Right lobe of liver (tissue), 6 donors: ENCODE data around the gene ZBTB42. TPM values are rescaled to one million over a fixed set of nuclear protein-coding genes. Genes with fewer than 3 reads are reported as not detected.

Experiments used
- ATAC-seq, 4 donors: fragments of 200-7000 bp; cut with Tn5 transposase; one replicate each; pipeline ENCODE4 v1.9.1; 2020; ENCODE audit warnings: mild to moderate bottlenecking in 4 of 4, moderate library complexity in 4 of 4
- DNase-seq, 3 donors: peaks; one replicate each; pipeline ENCODE4 v3.0.0-alpha.2; 2020
- H3K27ac ChIP-seq, 3 donors: fragments of 200-600 bp; one replicate each; pipeline ENCODE4 v1.8.0; 2022
- H3K27me3 ChIP-seq, 2 donors: fragments of 200-600 bp; one replicate each; pipeline ENCODE4 v1.8.0; 2022
- H3K36me3 ChIP-seq, 4 donors: fragments of 200-600 bp; sonication (generic) in 1 of 4; one replicate each; pipeline versions ENCODE4 v1.5.1 to v1.8.0; 2017 to 2022; ENCODE audit warnings: control low read depth in 1 of 4
- H3K4me1 ChIP-seq, 4 donors: fragments of 200-600 bp; sonication (generic) in 1 of 4; one replicate each; pipeline versions ENCODE4 v1.5.1 to v1.8.0; 2017 to 2022; ENCODE audit warnings: control low read depth in 1 of 4
- H3K4me3 ChIP-seq, 3 donors: fragments of 200-600 bp; one replicate each; pipeline ENCODE4 v1.8.0; 2022
- H3K9me3 ChIP-seq, 4 donors: fragments of 200-600 bp; sonication (generic) in 1 of 4; one replicate each; pipeline versions ENCODE4 v1.5.1 to v1.8.0; 2017 to 2022; ENCODE audit warnings: control low read depth in 1 of 4
- CTCF ChIP-seq, 4 donors: fragments of 200-600 bp in 3 of 4; fragments of 450-650 bp in 1 of 4; IDR thresholded peaks; one replicate each; pipeline versions ENCODE4 v1.5.1 to v1.8.0; 2016 to 2022; ENCODE audit warnings: antibody characterized with exemption in 4 of 4, mild to moderate bottlenecking in 2 of 4
- POLR2A ChIP-seq: fragments of 450-650 bp; IDR thresholded peaks from one replicate; pipeline ENCODE4 v1.6.1; 2017; ENCODE audit warnings: antibody characterized with exemption, mild to moderate bottlenecking
- WGBS: methylation state at CpG from one replicate; pipeline ENCODE4 v1.1.6; 2018; ENCODE audit warnings: low coverage, low lambda C conversion rate; ENCODE audit not compliant: insufficient coverage; ENCODE audit errors: missing lambda C conversion rate; 5-methylcytosine and 5-hydroxymethylcytosine counted together
- intact Hi-C, 2 donors: fragments of 100-400 bp; cut with DNase I; formaldehyde crosslinking; loops; one replicate each; pipeline versions ENCODE4 v1.11.2 to v1.14.1; 2022
- total RNA-seq, 6 experiments: library from RNA; depleted of rRNA in 2 of 6; stranded (reverse); fragments of >200 nt in 2 of 6; fragmentation: NEBNext Ultra II Directional in 3 of 6; extraction: Animal tissue kit (Norgen Biotek cat#: 25700) in 3 of 6; gene quantifications; one replicate each; pipeline versions ENCODE4 v1.1.0 to v1.2.4, GENCODE V29; 2016 to 2023
- donor health status: DM: no; HTN: yes; CAD: no.
- donor health status: DM: no; HTN: no; CAD: no.
- donor health status: DM: no; HTN: no; CAD: no.
- donor health status: DM: no; HTN: yes; CAD: no.
- donor health status: DM: no; HTN: yes; CAD: no.

ZBTB42 gene
- total RNA-seq, 6 experiments from 2014 or later = 2.2 to 13.7 (median 3.6) TPM

GRCh38 chr14:104786091-104786586 lies 14.8 kb upstream of the ZBTB42 start:
- Histone ChIP-seq H3K4me3 (no peak overlapping the region), H3K9me3 (no peaks in the 10 kb centered on the region), H3K27ac (no peak overlapping the region), H3K4me1 (peaks cover 0 to 47% (median 22%) of the 10 kb centered on the region in 4 donors), H3K36me3 (peaks cover 0 to 3% (median 0%) of the 10 kb centered on the region in 4 donors), H3K27me3 (no peaks in the 10 kb centered on the region)
- 35% methylated on average over 4 of the region's 14 CpGs for WGBS
- intact Hi-C loops = no loop called here
- TF ChIP-seq CTCF (IDR thresholded peaks at IDR 0.05) (peak in 1 of 4 donors; percentile 8), POLR2A (no peak)
- ATAC-seq (peak in 3 of 4 donors; percentile 5 to 42 (median 10)), DNase-seq (no peak)

GRCh38 chr14:104786726-104787675 lies 13.9 kb upstream of the ZBTB42 start:
- peaks cover 0 to 55% (median 26%) of the 10 kb centered on the region in 4 donors for H3K4me1 ChIP-seq
- H3K27ac ChIP-seq = no peak overlapping the region
- peaks cover 0 to 3% (median 0%) of the 10 kb centered on the region in 4 donors for H3K36me3 ChIP-seq
- H3K9me3 ChIP-seq = no peaks in the 10 kb centered on the region
- intact Hi-C loops = no loop called here
- DNase-seq (no peak), ATAC-seq (no peak)
- 41% methylated on average over 5 of the region's 30 CpGs for WGBS
- TF ChIP-seq CTCF (IDR thresholded peaks at IDR 0.05) = no peak
- TF ChIP-seq POLR2A = no peak
- H3K4me3 ChIP-seq = no peak overlapping the region
- no peaks in the 10 kb centered on the region for H3K27me3 ChIP-seq

GRCh38 chr14:104787736-104788135 lies 13.2 kb upstream of the ZBTB42 start:
- Histone ChIP-seq H3K27me3 (no peaks in the 10 kb centered on the region), H3K4me1 (peaks cover 0 to 62% (median 29%) of the 10 kb centered on the region in 4 donors), H3K27ac (no peak overlapping the region), H3K4me3 (no peak overlapping the region), H3K36me3 (peaks cover 0 to 3% (median 0%) of the 10 kb centered on the region in 4 donors), H3K9me3 (no peaks in the 10 kb centered on the region)
- TF ChIP-seq CTCF (IDR thresholded peaks at IDR 0.05) (no peak), POLR2A (no peak)
- intact Hi-C loops = no loop called here
- 55% methylated on average over 5 of the region's 7 CpGs for WGBS
- DNase-seq (no peak), ATAC-seq (no peak)

- peaks cover 0 to 67% (median 33%) of the 10 kb centered on the region in 4 donors for H3K4me1 ChIP-seq
- ATAC-seq (no peak), DNase-seq (no peak)
- H3K27me3 ChIP-seq = no peaks in the 10 kb centered on the region
- H3K36me3 ChIP-seq = peaks cover 0 to 3% (median 0%) of the 10 kb centered on the region in 4 donors
- TF ChIP-seq CTCF (IDR thresholded peaks at IDR 0.05) = no peak
- TF ChIP-seq POLR2A = no peak
- 50% methylated on average over 1 of the region's 14 CpGs for WGBS
- H3K4me3 ChIP-seq = no peak overlapping the region
- H3K27ac ChIP-seq = peak overlapping the region in 1 of 3 donors; percentile 58
- intact Hi-C loops = no loop called here
- no peaks in the 10 kb centered on the region for H3K9me3 ChIP-seq
Observed at GRCh38 chr14:104788161-104788818, 12.6 kb upstream of the ZBTB42 start.
